Fibroblast of lung (primary cell): Measurements from ENCODE around the gene ZNF490. TPM values are rescaled to one million over a fixed set of nuclear protein-coding genes. Genes with fewer than 3 reads are reported as not detected.

Source experiments
- DNase-seq, 2 donors: peaks; one replicate each; pipeline versions ENCODE4 v3.0.0 to v3.0.0-alpha.2; 2010; ENCODE audit warnings: low read depth in 2 of 2
- H2AFZ ChIP-seq: 2 replicates; pipeline ENCODE4 v1.5.1; 2012; ENCODE audit warnings: low read length, control low read depth, inconsistent platforms
- H3K27ac ChIP-seq: 2 replicates; pipeline ENCODE4 v1.5.1; 2011; ENCODE audit warnings: low read length, control low read depth; ENCODE audit not compliant: insufficient read depth
- H3K27me3 ChIP-seq: 2 replicates; pipeline ENCODE4 v1.5.1; 2011; ENCODE audit warnings: mild to moderate bottlenecking, low read length; ENCODE audit not compliant: control insufficient read depth, insufficient read depth
- H3K36me3 ChIP-seq: 2 replicates; pipeline ENCODE4 v1.5.1; 2011; ENCODE audit warnings: low read length; ENCODE audit not compliant: control insufficient read depth, insufficient read depth
- H3K4me1 ChIP-seq: 2 replicates; pipeline ENCODE4 v1.5.1; 2011; ENCODE audit warnings: low read length; ENCODE audit not compliant: control insufficient read depth, insufficient read depth; ENCODE audit errors: extremely low read depth
- H3K4me2 ChIP-seq: 2 replicates; pipeline ENCODE4 v1.5.1; 2011; ENCODE audit warnings: low read length, control low read depth; ENCODE audit not compliant: insufficient read depth; ENCODE audit errors: extremely low read depth
- H3K4me3 ChIP-seq, 4 experiments: fragments of 200-600 bp in 1 of 4; sonication (generic) in 1 of 4; replicated peaks in 1 of 4; 2 replicates each; pipeline ENCODE4 v1.5.1; 2011 to 2016; ENCODE audit warnings: low read length in 4 of 4, low read depth in 3 of 4, mild to moderate bottlenecking in 3 of 4, control low read depth in 2 of 4, inconsistent platforms in 1 of 4, mixed read lengths in 1 of 4; ENCODE audit not compliant: insufficient read depth in 1 of 4; ENCODE audit errors: control extremely low read depth in 1 of 4
- H3K79me2 ChIP-seq: 2 replicates; pipeline ENCODE4 v1.5.1; 2012; ENCODE audit warnings: mild to moderate bottlenecking, low read length, inconsistent platforms; ENCODE audit not compliant: control insufficient read depth, insufficient read depth
- H3K9ac ChIP-seq: 2 replicates; pipeline ENCODE4 v1.5.1; 2011; ENCODE audit warnings: mild to moderate bottlenecking, low read length, control low read depth; ENCODE audit not compliant: insufficient read depth
- H3K9me3 ChIP-seq: 2 replicates; pipeline ENCODE4 v1.5.1; 2012; ENCODE audit warnings: low read depth, low read length; ENCODE audit not compliant: control insufficient read depth, insufficient read depth
- H4K20me1 ChIP-seq: 2 replicates; pipeline ENCODE4 v1.5.1; 2011; ENCODE audit warnings: low read length; ENCODE audit not compliant: control insufficient read depth, insufficient read depth; ENCODE audit errors: extremely low read depth
- EZH2 ChIP-seq: IDR thresholded peaks from 2 replicates; pipeline ENCODE4 v1.5.1; 2012; ENCODE audit warnings: low read length, control low read depth, mild to moderate bottlenecking; ENCODE audit errors: missing control alignments
- polyA plus RNA-seq, 2 donors: library from polyadenylated mRNA; depleted of rRNA in 1 of 2; stranded (reverse) in 1 of 2; unstranded in 1 of 2; fragments of >200 nt; gene quantifications; 2 replicates each; pipeline ENCODE4 v1.2.1, GENCODE V29; 2011 to 2012; ENCODE audit warnings: missing spikeins in 1 of 2
- total RNA-seq: library from RNA; depleted of rRNA; stranded (reverse); fragments of >200 nt; gene quantifications from 2 replicates; pipeline ENCODE4 v1.2.1, GENCODE V29; 2014
- TF ChIP-seq, protein P1 (sequence below), 2 donors: IDR thresholded peaks in 1 of 2; conservative IDR thresholded peaks in 1 of 2; 1 replicate in 1 of 2; 2 replicates in 1 of 2; pipeline ENCODE4 v1.5.1; 2011 to 2012; ENCODE audit warnings: low read length in 2 of 2, control low read depth in 1 of 2, inconsistent platforms in 1 of 2, low read depth in 1 of 2, mild to moderate bottlenecking in 1 of 2

Gene ZNF490
- total and polyA plus RNA-seq, 2 donors (not counting 1 experiment from before 2014, with no cell fraction given): 3.9 to 16.8 TPM

DNA sequence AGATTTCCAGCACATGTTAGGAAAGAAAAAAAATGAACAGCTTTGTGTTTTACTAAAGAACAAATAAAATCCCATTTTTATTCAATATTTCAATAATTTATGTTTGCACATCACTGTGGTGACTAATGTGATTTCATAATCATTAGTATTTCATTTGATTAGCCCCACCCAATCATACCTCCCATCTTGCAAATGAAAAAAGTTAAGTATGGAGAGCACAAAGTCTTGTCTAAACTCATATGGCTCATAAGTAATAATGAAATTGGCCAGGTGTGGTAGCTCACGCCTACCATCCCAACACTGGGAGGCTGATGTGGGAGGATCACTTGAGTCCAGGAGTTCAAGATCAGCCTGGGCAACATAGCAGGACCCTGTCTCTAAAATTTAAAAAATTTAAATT, 3.8 kb downstream of the ZNF490 start:
- no peaks in the 10 kb centered on the region for H3K9me3 ChIP-seq
- no peaks in the 10 kb centered on the region for H3K27me3 ChIP-seq
- no peak overlapping the region for H3K4me2 ChIP-seq
- H3K79me2 ChIP-seq: peaks cover 12% of the 10 kb centered on the region
- no peak for TF ChIP-seq EZH2
- TF ChIP-seq, protein P1, sequence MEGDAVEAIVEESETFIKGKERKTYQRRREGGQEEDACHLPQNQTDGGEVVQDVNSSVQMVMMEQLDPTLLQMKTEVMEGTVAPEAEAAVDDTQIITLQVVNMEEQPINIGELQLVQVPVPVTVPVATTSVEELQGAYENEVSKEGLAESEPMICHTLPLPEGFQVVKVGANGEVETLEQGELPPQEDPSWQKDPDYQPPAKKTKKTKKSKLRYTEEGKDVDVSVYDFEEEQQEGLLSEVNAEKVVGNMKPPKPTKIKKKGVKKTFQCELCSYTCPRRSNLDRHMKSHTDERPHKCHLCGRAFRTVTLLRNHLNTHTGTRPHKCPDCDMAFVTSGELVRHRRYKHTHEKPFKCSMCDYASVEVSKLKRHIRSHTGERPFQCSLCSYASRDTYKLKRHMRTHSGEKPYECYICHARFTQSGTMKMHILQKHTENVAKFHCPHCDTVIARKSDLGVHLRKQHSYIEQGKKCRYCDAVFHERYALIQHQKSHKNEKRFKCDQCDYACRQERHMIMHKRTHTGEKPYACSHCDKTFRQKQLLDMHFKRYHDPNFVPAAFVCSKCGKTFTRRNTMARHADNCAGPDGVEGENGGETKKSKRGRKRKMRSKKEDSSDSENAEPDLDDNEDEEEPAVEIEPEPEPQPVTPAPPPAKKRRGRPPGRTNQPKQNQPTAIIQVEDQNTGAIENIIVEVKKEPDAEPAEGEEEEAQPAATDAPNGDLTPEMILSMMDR (conservative IDR thresholded peaks at IDR 0.05 in 1 of 2, IDR thresholded peaks at IDR 0.05 in 1 of 2; ENCODE audit: low read depth in 1 of 2, low read length in 2 of 2): no peak
- peaks cover 2% of the 10 kb centered on the region for H3K4me1 ChIP-seq
- no peaks in the 10 kb centered on the region for H4K20me1 ChIP-seq
- no peak overlapping the region for H3K9ac ChIP-seq
- no peak overlapping the region for H2AFZ ChIP-seq
- peaks cover 2% of the 10 kb centered on the region for H3K36me3 ChIP-seq
- no peak for DNase-seq
- H3K27ac ChIP-seq: no peak overlapping the region
- H3K4me3 ChIP-seq: no peak overlapping the region

DNA sequence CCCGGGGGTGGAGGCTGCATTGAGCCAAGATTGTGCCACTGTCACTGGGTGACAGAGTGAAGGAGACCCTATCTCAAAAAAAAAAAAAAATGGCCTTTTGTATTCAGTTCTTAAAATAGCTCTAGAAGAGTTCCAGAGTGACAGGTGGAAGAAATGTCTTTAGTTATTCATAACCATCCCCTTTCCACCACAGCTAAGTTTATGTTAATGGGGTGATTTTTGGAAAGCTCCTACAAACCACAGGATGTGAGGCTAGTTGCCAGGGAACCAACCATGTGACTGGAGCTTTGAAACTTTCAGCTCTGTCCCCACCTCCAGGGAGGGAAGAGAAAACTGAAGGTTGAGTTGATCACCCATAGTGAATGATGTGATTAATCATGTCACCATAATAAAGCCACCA, 6.9 kb downstream of the ZNF490 start:
- H3K36me3 ChIP-seq: peaks cover under 1% of the 10 kb centered on the region
- H3K4me3 ChIP-seq: no peak overlapping the region
- H3K27ac ChIP-seq: no peak overlapping the region
- H3K4me2 ChIP-seq: no peak overlapping the region
- no peak overlapping the region for H3K9ac ChIP-seq
- H4K20me1 ChIP-seq: no peaks in the 10 kb centered on the region
- TF ChIP-seq, protein P1 (conservative IDR thresholded peaks at IDR 0.05 in 1 of 2, IDR thresholded peaks at IDR 0.05 in 1 of 2; ENCODE audit: low read depth in 1 of 2, low read length in 2 of 2): no peak
- TF ChIP-seq EZH2: no peak
- no peak overlapping the region for H2AFZ ChIP-seq
- H3K4me1 ChIP-seq: peaks cover 2% of the 10 kb centered on the region
- H3K79me2 ChIP-seq: no peaks in the 10 kb centered on the region
- no peaks in the 10 kb centered on the region for H3K9me3 ChIP-seq
- H3K27me3 ChIP-seq: no peaks in the 10 kb centered on the region
- peak; percentile 66 to 83 for DNase-seq

DNA sequence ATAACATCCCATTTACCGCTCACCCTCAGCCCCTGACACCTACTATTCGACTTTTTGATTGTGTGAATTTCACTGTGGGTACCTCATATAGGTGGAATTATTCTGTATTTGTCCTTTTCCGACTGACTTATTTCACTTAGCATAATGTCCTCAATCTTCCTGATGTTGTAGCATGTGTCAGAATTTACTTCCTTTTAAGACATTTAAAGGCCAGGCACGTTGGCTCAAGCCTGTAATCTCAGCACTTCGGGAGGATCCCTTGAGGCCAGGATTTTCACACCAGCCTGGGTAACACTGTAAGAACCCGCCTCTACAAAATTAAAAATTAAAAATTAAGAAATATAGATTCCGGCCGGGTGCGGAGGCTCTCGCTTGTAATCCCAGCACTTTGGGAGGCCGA, 13.0 kb downstream of the ZNF490 start:
- Histone ChIP-seq H3K9ac (no peak overlapping the region), H3K4me3 (no peak overlapping the region), H3K27ac (no peak overlapping the region), H2AFZ (no peak overlapping the region), H3K4me1 (no peaks in the 10 kb centered on the region), H4K20me1 (no peaks in the 10 kb centered on the region), H3K79me2 (no peaks in the 10 kb centered on the region), H3K36me3 (peaks cover 1% of the 10 kb centered on the region), H3K9me3 (no peaks in the 10 kb centered on the region), H3K4me2 (no peak overlapping the region), H3K27me3 (no peaks in the 10 kb centered on the region)
- no peak for DNase-seq
- no peak for TF ChIP-seq EZH2
- TF ChIP-seq, protein P1 (conservative IDR thresholded peaks at IDR 0.05 in 1 of 2, IDR thresholded peaks at IDR 0.05 in 1 of 2; ENCODE audit: low read depth in 1 of 2, low read length in 2 of 2): no peak
